Type B pancreatic cell (in vitro differentiated cells): ENCODE measurements around the gene BMP8B. TPM values are rescaled to one million over a fixed set of nuclear protein-coding genes. Genes with fewer than 3 reads are reported as not detected.
"Not testable (repeated sequence)": the region's sequence is repeated elsewhere in the genome, so short reads cannot be mapped to it uniquely, and the experiment has no call there.

Experiments
- DNase-seq: peaks from one replicate; pipeline ENCODE4 v3.0.0; 2021; ENCODE audit warnings: mixed read lengths; ENCODE audit not compliant: unreplicated experiment; ENCODE audit errors: extremely low spot score
- H3K27ac Mint-ChIP-seq: 2 replicates; pipeline ENCODE4 v1.8.0; 2021; ENCODE audit warnings: mild to moderate bottlenecking, mixed read lengths
- H3K27me3 Mint-ChIP-seq: 2 replicates; pipeline ENCODE4 v1.8.0; 2021; ENCODE audit warnings: mixed read lengths
- H3K36me3 Mint-ChIP-seq: 2 replicates; pipeline ENCODE4 v1.8.0; 2021; ENCODE audit warnings: mixed read lengths
- H3K4me1 Mint-ChIP-seq: one replicate; pipeline ENCODE4 v1.8.0; 2021; ENCODE audit warnings: mixed read lengths; ENCODE audit not compliant: unreplicated experiment
- H3K4me3 Mint-ChIP-seq: 2 replicates; pipeline ENCODE4 v1.8.0; 2021; ENCODE audit warnings: mild to moderate bottlenecking, mixed read lengths
- H3K9me3 Mint-ChIP-seq: 2 replicates; pipeline ENCODE4 v1.8.0; 2021; ENCODE audit warnings: mixed read lengths
- CTCF ChIP-seq: fragments of 200-600 bp; sonication (generic); conservative IDR thresholded peaks from 2 replicates; pipeline ENCODE4 v1.5.0; 2021; ENCODE audit warnings: antibody characterized with exemption, mild to moderate bottlenecking
- total RNA-seq: library from RNA; stranded (reverse); gene quantifications from 2 replicates; pipeline ENCODE4 v1.2.1, GENCODE V29; 2021; ENCODE audit warnings: low replicate concordance

BMP8B gene
- total RNA-seq, 1 donor from 2014 or later: 1.5 TPM

- peaks cover 8% of the 10 kb centered on the region for H3K4me1 Mint-ChIP-seq
- DNase-seq: no peak
- H3K36me3 Mint-ChIP-seq: no peaks in the 10 kb centered on the region
- H3K4me3 Mint-ChIP-seq: no peak overlapping the region
- no peak overlapping the region for H3K27ac Mint-ChIP-seq
- peaks cover 13% of the 10 kb centered on the region for H3K27me3 Mint-ChIP-seq
- TF ChIP-seq CTCF: no peak
- H3K9me3 Mint-ChIP-seq: no peaks in the 10 kb centered on the region
Measured at GRCh38 chr1:39818482-39818881, 29.8 kb upstream of the BMP8B start.

GRCh38 chr1:39817091-39817932 is 28.6 kb upstream of the BMP8B start:
- not testable (repeated sequence) for H3K4me3 Mint-ChIP-seq, H3K4me1 Mint-ChIP-seq, H3K9me3 Mint-ChIP-seq, H3K36me3 Mint-ChIP-seq, DNase-seq
- H3K27me3 Mint-ChIP-seq: peaks cover 18% of the 10 kb centered on the region
- peak overlapping the region; percentile 26 for H3K27ac Mint-ChIP-seq

- TF ChIP-seq CTCF: peak; percentile 83
- H3K4me3 Mint-ChIP-seq: no peak overlapping the region
- no peaks in the 10 kb centered on the region for H3K36me3 Mint-ChIP-seq
- H3K4me1 Mint-ChIP-seq: no peaks in the 10 kb centered on the region
- no peaks in the 10 kb centered on the region for H3K9me3 Mint-ChIP-seq
- no peak overlapping the region for H3K27ac Mint-ChIP-seq
- DNase-seq: no peak
- peaks cover 18% of the 10 kb centered on the region for H3K27me3 Mint-ChIP-seq
Measured at GRCh38 chr1:39816415-39817090, 27.9 kb upstream of the BMP8B start.

- peaks cover 18% of the 10 kb centered on the region for H3K27me3 Mint-ChIP-seq
- no peak overlapping the region for H3K27ac Mint-ChIP-seq
- no peak overlapping the region for H3K4me3 Mint-ChIP-seq
- H3K9me3 Mint-ChIP-seq: no peaks in the 10 kb centered on the region
- DNase-seq: no peak
- H3K4me1 Mint-ChIP-seq: no peaks in the 10 kb centered on the region
- no peak for TF ChIP-seq CTCF
- no peaks in the 10 kb centered on the region for H3K36me3 Mint-ChIP-seq
Measured at GRCh38 chr1:39812913-39813312, 24.2 kb upstream of the BMP8B start.

- DNase-seq: no peak
- Mint-ChIP-seq H3K4me3 (no peak overlapping the region), H3K9me3 (peaks cover 5% of the 10 kb centered on the region), H3K4me1 (no peaks in the 10 kb centered on the region), H3K27ac (no peak overlapping the region), H3K27me3 (peaks cover 9% of the 10 kb centered on the region), H3K36me3 (no peaks in the 10 kb centered on the region)
- no peak for TF ChIP-seq CTCF
Measured at GRCh38 chr1:39808784-39809517, 20.3 kb upstream of the BMP8B start.
